Measurements from ENCODE around the gene THEMIS.

- no peak for TF ChIP-seq CTCF (IDR thresholded peaks at IDR 0.05)
- TF ChIP-seq POLR2A (IDR thresholded peaks at IDR 0.05), result no peak
- TF ChIP-seq POLR2AphosphoS5 (IDR thresholded peaks at IDR 0.05), result no peak
Observed at GRCh38 chr6:127869772-127870404, 31.0 kb downstream of the THEMIS start.

All from prostate gland (tissue), 2 donors.